IPS-11a (cell line): Measurements from ENCODE around the gene CIT.

Experiments used
- H3K4me3 ChIP-seq: one replicate; pipeline ENCODE4 v1.5.1; 2013; ENCODE audit warnings: low read depth, low read length, control low read depth

The CIT gene

GRCh38 chr12:119864591-119864990 is 12.5 kb downstream of the CIT start:
- H3K4me3 ChIP-seq, result no peak overlapping the region

GRCh38 chr12:119859241-119859640 is 17.9 kb downstream of the CIT start:
- no peak overlapping the region for H3K4me3 ChIP-seq

- H3K4me3 ChIP-seq, result no peak overlapping the region
Measured at GRCh38 chr12:119857041-119857591, 20.0 kb downstream of the CIT start.

GRCh38 chr12:119850330-119850729 is 26.8 kb downstream of the CIT start:
- H3K4me3 ChIP-seq, result no peak overlapping the region

GRCh38 chr12:119843100-119843499 is 34.0 kb downstream of the CIT start:
- no peak overlapping the region for H3K4me3 ChIP-seq

- H3K4me3 ChIP-seq, result no peak overlapping the region
Measured at GRCh38 chr12:119842380-119842779, 34.7 kb downstream of the CIT start.

- no peak overlapping the region for H3K4me3 ChIP-seq
Measured at GRCh38 chr12:119841433-119842210, 35.5 kb downstream of the CIT start.

- no peak overlapping the region for H3K4me3 ChIP-seq
Measured at GRCh38 chr12:119840582-119840981, 36.5 kb downstream of the CIT start.

- H3K4me3 ChIP-seq, result no peak overlapping the region
Measured at GRCh38 chr12:119840168-119840567, 37.0 kb downstream of the CIT start.

GRCh38 chr12:119838826-119839600 is 38.1 kb downstream of the CIT start:
- H3K4me3 ChIP-seq, result no peak overlapping the region

GRCh38 chr12:119836781-119837180 is 40.3 kb downstream of the CIT start:
- no peak overlapping the region for H3K4me3 ChIP-seq

- no peak overlapping the region for H3K4me3 ChIP-seq
Measured at GRCh38 chr12:119835068-119835467, 42.1 kb downstream of the CIT start.

- H3K4me3 ChIP-seq, result no peak overlapping the region
Measured at GRCh38 chr12:119829439-119829838, 47.7 kb downstream of the CIT start.

GRCh38 chr12:119828300-119828699 is 48.8 kb downstream of the CIT start:
- no peak overlapping the region for H3K4me3 ChIP-seq

GRCh38 chr12:119827760-119828159 is 49.4 kb downstream of the CIT start:
- H3K4me3 ChIP-seq, result no peak overlapping the region

- no peak overlapping the region for H3K4me3 ChIP-seq
Measured at GRCh38 chr12:119826661-119827445, 50.3 kb downstream of the CIT start.

- no peak overlapping the region for H3K4me3 ChIP-seq
Measured at GRCh38 chr12:119825262-119825661, 51.9 kb downstream of the CIT start.

- H3K4me3 ChIP-seq, result no peak overlapping the region
Measured at GRCh38 chr12:119822046-119822445, 55.1 kb downstream of the CIT start.

- H3K4me3 ChIP-seq, result no peak overlapping the region
Measured at GRCh38 chr12:119819322-119819721, 57.8 kb downstream of the CIT start.

GRCh38 chr12:119817546-119818343 is 59.4 kb downstream of the CIT start:
- H3K4me3 ChIP-seq, result no peak overlapping the region
